Loucy (cell line): ENCODE results near the gene NPTXR.
A peak's percentile ranks its signal among the peaks of the same experiment; 100 is the strongest.

Experiments used
- H2AFZ ChIP-seq: fragments of 200-600 bp; sonication (generic); 2 replicates; pipeline ENCODE4 v1.6.0; 2016; ENCODE audit warnings: antibody characterized with exemption, mild to moderate bottlenecking, low read length, moderate library complexity
- H3F3A ChIP-seq: fragments of 200-600 bp; 2 replicates; pipeline ENCODE4 v1.6.0; 2016; ENCODE audit warnings: antibody characterized with exemption, low read depth, mild to moderate bottlenecking
- H3K27me3 ChIP-seq: fragments of 200-600 bp; sonication (generic); 2 replicates; pipeline ENCODE4 v1.6.1; 2014; ENCODE audit warnings: low read length, mild to moderate bottlenecking; ENCODE audit not compliant: insufficient read depth, poor library complexity, severe bottlenecking
- H3K36me3 ChIP-seq: fragments of 200-600 bp; sonication (generic); 2 replicates; pipeline ENCODE4 v1.6.1; 2016; ENCODE audit warnings: low read length; ENCODE audit not compliant: insufficient read depth
- H3K4me1 ChIP-seq: fragments of 200-600 bp; sonication (generic); 2 replicates; pipeline ENCODE4 v1.5.1; 2014; ENCODE audit warnings: low read length, mild to moderate bottlenecking; ENCODE audit not compliant: insufficient read depth, poor library complexity, severe bottlenecking
- H3K4me2 ChIP-seq: fragments of 200-600 bp; sonication (generic); 2 replicates; pipeline ENCODE4 v1.6.0; 2014; ENCODE audit warnings: antibody characterized with exemption, low read length, low read depth, mild to moderate bottlenecking; ENCODE audit not compliant: poor library complexity, severe bottlenecking
- H3K4me3 ChIP-seq: fragments of 200-600 bp; sonication (generic); 2 replicates; pipeline ENCODE4 v1.5.1; 2014; ENCODE audit warnings: low read length, mild to moderate bottlenecking, mixed read lengths; ENCODE audit not compliant: poor library complexity, severe bottlenecking
- H3K79me2 ChIP-seq: fragments of 200-600 bp; sonication (generic); 2 replicates; pipeline ENCODE4 v1.6.1; 2014; ENCODE audit warnings: low read length; ENCODE audit not compliant: insufficient read depth
- H3K9ac ChIP-seq: fragments of 200-600 bp; sonication (generic); 2 replicates; pipeline ENCODE4 v1.6.0; 2014; ENCODE audit warnings: mild to moderate bottlenecking, low read depth, low read length, moderate library complexity; ENCODE audit not compliant: poor library complexity, severe bottlenecking
- H3K9me2 ChIP-seq: fragments of 200-600 bp; sonication (generic); replicated peaks from 2 replicates; pipeline ENCODE4 v1.6.1; 2016; ENCODE audit warnings: low read depth, low read length, mixed read lengths
- H3K9me3 ChIP-seq: fragments of 200-600 bp; sonication (generic); 2 replicates; pipeline ENCODE4 v1.6.1; 2014; ENCODE audit warnings: mild to moderate bottlenecking, antibody characterized with exemption, low read length, low read depth; ENCODE audit not compliant: insufficient read depth
- H4K20me1 ChIP-seq: fragments of 200-600 bp; sonication (generic); 2 replicates; pipeline ENCODE4 v1.6.0; 2014; ENCODE audit warnings: antibody characterized with exemption, low read length, mild to moderate bottlenecking; ENCODE audit not compliant: insufficient read depth, poor library complexity, severe bottlenecking
- EZH2phosphoT487 ChIP-seq: fragments of 200-600 bp; IDR thresholded peaks from 2 replicates; pipeline ENCODE4 v1.6.1; 2018; ENCODE audit warnings: antibody characterized with exemption, mild to moderate bottlenecking, moderate library complexity, borderline replicate concordance
- TF ChIP-seq, protein P1 (sequence below): fragments of 200-600 bp; sonication (generic); conservative IDR thresholded peaks from 2 replicates; pipeline ENCODE4 v1.5.1; 2014; ENCODE audit warnings: mild to moderate bottlenecking, antibody characterized with exemption, low read length

NPTXR gene

DNA sequence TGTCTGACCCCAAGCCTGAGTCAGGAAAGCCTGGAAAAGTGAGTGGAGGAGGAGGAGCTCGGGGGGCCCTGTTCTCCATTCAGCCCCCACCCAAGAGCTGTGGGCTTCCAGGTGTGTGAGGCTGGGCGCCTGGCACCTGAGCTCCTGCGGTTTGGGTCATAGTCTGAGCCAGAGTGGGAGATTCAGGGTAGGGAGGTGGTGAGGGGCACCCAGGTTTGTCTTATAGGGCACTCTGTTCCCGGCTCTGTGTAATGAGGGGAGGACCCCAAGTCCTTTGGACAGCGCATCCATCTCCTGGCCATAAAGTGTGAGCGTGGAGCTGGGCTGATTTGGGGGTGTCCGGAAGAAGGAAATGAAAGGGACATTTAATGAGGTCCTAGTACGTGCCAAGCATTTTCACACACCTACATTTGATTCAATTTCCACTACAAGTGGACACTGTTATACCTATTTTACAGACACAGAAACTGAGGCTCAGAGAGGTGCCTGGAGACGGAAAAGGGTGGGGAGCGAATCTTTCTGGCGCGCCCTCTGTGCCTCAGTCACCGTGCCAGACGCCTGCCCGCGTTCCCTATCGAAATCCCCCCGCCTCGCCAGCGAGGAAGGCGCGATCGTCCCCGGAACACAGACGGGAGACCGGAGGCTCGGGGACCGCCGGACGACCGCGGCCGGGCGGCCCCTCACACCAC is 1.2 kb downstream of the NPTXR start:
- Histone ChIP-seq H4K20me1 (no peaks in the 10 kb centered on the region), H3F3A (no peaks in the 10 kb centered on the region), H3K4me2 (peak overlapping the region; percentile 37), H3K4me1 (peaks cover 11% of the 10 kb centered on the region), H3K27me3 (peaks cover 6% of the 10 kb centered on the region), H3K9me2 (no peaks in the 10 kb centered on the region), H3K9ac (no peak overlapping the region), H3K79me2 (0 out of 2 replicates have a peak, but pooled peaks cover 6% of the 10 kb centered on the region), H3K36me3 (no peaks in the 10 kb centered on the region), H3K4me3 (peak overlapping the region; percentile 69), H2AFZ (no peak overlapping the region), H3K9me3 (no peaks in the 10 kb centered on the region)
- TF ChIP-seq, protein P1, sequence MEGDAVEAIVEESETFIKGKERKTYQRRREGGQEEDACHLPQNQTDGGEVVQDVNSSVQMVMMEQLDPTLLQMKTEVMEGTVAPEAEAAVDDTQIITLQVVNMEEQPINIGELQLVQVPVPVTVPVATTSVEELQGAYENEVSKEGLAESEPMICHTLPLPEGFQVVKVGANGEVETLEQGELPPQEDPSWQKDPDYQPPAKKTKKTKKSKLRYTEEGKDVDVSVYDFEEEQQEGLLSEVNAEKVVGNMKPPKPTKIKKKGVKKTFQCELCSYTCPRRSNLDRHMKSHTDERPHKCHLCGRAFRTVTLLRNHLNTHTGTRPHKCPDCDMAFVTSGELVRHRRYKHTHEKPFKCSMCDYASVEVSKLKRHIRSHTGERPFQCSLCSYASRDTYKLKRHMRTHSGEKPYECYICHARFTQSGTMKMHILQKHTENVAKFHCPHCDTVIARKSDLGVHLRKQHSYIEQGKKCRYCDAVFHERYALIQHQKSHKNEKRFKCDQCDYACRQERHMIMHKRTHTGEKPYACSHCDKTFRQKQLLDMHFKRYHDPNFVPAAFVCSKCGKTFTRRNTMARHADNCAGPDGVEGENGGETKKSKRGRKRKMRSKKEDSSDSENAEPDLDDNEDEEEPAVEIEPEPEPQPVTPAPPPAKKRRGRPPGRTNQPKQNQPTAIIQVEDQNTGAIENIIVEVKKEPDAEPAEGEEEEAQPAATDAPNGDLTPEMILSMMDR = no peak
- TF ChIP-seq EZH2phosphoT487 = no peak

DNA sequence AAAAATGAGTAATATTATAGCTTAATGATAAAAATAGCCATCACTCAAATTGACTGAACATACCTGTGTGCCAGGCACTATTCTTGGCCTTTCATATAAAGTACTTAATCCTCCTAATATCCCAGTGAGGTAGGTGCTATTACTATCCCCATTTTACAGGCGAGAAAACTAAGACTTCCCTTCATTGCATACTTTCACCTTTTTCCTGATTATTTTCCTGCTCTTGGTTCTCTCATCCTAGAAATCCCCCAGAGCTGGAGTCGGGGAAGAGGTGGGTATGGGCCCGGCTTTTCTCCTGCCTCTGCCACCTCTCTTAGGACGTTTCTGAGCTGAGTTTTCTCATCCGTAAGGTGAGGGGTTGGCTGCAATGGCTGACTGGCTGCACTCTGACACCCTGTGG is 2.2 kb downstream of the NPTXR start:
- Histone ChIP-seq H3K4me2 (peak overlapping the region; percentile 18), H3K27me3 (peaks cover 6% of the 10 kb centered on the region), H3F3A (no peaks in the 10 kb centered on the region), H3K4me3 (no peak overlapping the region), H3K36me3 (no peaks in the 10 kb centered on the region), H2AFZ (no peak overlapping the region), H4K20me1 (no peaks in the 10 kb centered on the region), H3K79me2 (0 out of 2 replicates have a peak, but pooled peaks cover 6% of the 10 kb centered on the region), H3K4me1 (peaks cover 11% of the 10 kb centered on the region), H3K9ac (no peak overlapping the region), H3K9me2 (no peaks in the 10 kb centered on the region), H3K9me3 (no peaks in the 10 kb centered on the region)
- TF ChIP-seq, protein P1 = no peak
- no peak for TF ChIP-seq EZH2phosphoT487

DNA sequence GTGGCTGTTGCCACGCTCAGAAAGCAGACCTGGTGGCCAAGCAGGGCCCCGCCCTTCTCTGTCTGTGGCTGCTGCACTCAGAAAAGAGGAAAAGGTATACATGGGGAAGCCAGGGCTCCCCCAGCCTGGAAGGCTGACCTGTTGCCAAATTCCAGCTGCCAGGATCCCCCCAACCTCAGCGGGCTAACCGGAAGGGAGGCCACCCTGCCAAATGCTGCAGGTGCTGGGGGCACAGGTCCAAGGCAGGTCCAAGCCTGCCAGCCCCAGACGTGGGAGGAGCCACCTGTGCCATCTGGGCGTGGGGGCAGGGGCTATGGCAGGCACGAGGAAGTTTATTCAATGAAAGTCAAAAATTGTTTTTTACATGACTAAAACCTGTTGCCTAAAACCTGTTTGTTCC is 2.6 kb downstream of the NPTXR start:
- Histone ChIP-seq H3K27me3 (peaks cover 6% of the 10 kb centered on the region), H2AFZ (no peak overlapping the region), H3K79me2 (0 out of 2 replicates have a peak, but pooled peaks cover 6% of the 10 kb centered on the region), H3K4me1 (peaks cover 11% of the 10 kb centered on the region), H4K20me1 (no peaks in the 10 kb centered on the region), H3F3A (no peaks in the 10 kb centered on the region), H3K4me2 (peak overlapping the region; percentile 18), H3K36me3 (no peaks in the 10 kb centered on the region), H3K9me2 (no peaks in the 10 kb centered on the region), H3K4me3 (no peak overlapping the region), H3K9ac (no peak overlapping the region), H3K9me3 (no peaks in the 10 kb centered on the region)
- no peak for TF ChIP-seq EZH2phosphoT487
- TF ChIP-seq, protein P1 = no peak
